NCI-H460 (cell line): ENCODE results near the gene NLRP6. TPM values are rescaled to one million over a fixed set of nuclear protein-coding genes. Genes with fewer than 3 reads are reported as not detected.
"Not testable (repeated sequence)": the region's sequence is repeated elsewhere in the genome, so short reads cannot be mapped to it uniquely, and the experiment has no call there.

Experiments used
- DNase-seq: peaks from one replicate; pipeline ENCODE4 v3.0.0-alpha.2; 2016; ENCODE audit warnings: low read depth; ENCODE audit errors: extremely low read depth
- total RNA-seq: library from RNA; depleted of rRNA; stranded (reverse); fragments of >200 nt; shearing (Covaris generic); gene quantifications from 2 replicates; pipeline ENCODE4 v1.2.3, GENCODE V29; 2014

Gene NLRP6
- total RNA-seq, 1 experiment from 2014 or later, result not detected

- peak; percentile 26 for DNase-seq
These were observed 27.0 kb downstream of the NLRP6 start for GRCh38 chr11:304915-305843.

GRCh38 chr11:305844-306211 lies 27.6 kb downstream of the NLRP6 start:
- DNase-seq, result no peak

GRCh38 chr11:306645-307371 lies 28.6 kb downstream of the NLRP6 start:
- DNase-seq, result no peak

- DNase-seq, result peak; percentile 36
These were observed 29.8 kb downstream of the NLRP6 start, which contains the start of gene IFITM2 for GRCh38 chr11:307766-308708. IFITM2 (plus strand) TSS chr11:307816; CDS start chr11:308193, 377 bp downstream.

GRCh38 chr11:308740-309665 lies 30.8 kb downstream of the NLRP6 start:
- DNase-seq, result not testable (repeated sequence)

GRCh38 chr11:309979-310572 lies 31.9 kb downstream of the NLRP6 start:
- not testable (repeated sequence) for DNase-seq

- DNase-seq, result not testable (repeated sequence)
These were observed 33.0 kb downstream of the NLRP6 start for GRCh38 chr11:311013-311748.

- DNase-seq, result no peak
These were observed 34.0 kb downstream of the NLRP6 start for GRCh38 chr11:312092-312816.

- DNase-seq, result no peak
These were observed 35.1 kb downstream of the NLRP6 start for GRCh38 chr11:313304-313786.

- no peak for DNase-seq
These were observed 35.8 kb downstream of the NLRP6 start, which contains the start of gene IFITM1 for GRCh38 chr11:313787-314553. IFITM1 (plus strand) TSS chr11:314040; CDS start chr11:314171, 131 bp downstream.

- DNase-seq, result not testable (repeated sequence)
These were observed 36.3 kb downstream of the NLRP6 start for GRCh38 chr11:314554-314875.

GRCh38 chr11:315051-315481 lies 36.9 kb downstream of the NLRP6 start:
- no peak for DNase-seq

GRCh38 chr11:315516-315994 lies 37.3 kb downstream of the NLRP6 start:
- DNase-seq, result no peak

GRCh38 chr11:316031-316701 lies 38.0 kb downstream of the NLRP6 start:
- no peak for DNase-seq

GRCh38 chr11:316891-317301 lies 38.7 kb downstream of the NLRP6 start:
- no peak for DNase-seq
